GM21619 (cell line): Measurements from ENCODE around the gene BMERB1.
"Not testable (repeated sequence)": the region's sequence is repeated elsewhere in the genome, so short reads cannot be mapped to it uniquely, and the experiment has no call there.

Source experiments
- ATAC-seq: cut with Tn5 transposase; IDR thresholded peaks from one replicate; pipeline ENCODE4 v1.9.1; 2021; ENCODE audit not compliant: unreplicated experiment

The BMERB1 gene

GRCh38 chr16:15422222-15422621 is 12.2 kb upstream of the BMERB1 start:
- no peak for ATAC-seq

GRCh38 chr16:15425861-15426260 is 8.5 kb upstream of the BMERB1 start:
- ATAC-seq = no peak

GRCh38 chr16:15426796-15427195 is 7.6 kb upstream of the BMERB1 start:
- ATAC-seq = no peak

GRCh38 chr16:15427648-15428239 is 6.6 kb upstream of the BMERB1 start:
- no peak for ATAC-seq

- not testable (repeated sequence) for ATAC-seq
Measured at GRCh38 chr16:15430884-15431283, 3.5 kb upstream of the BMERB1 start.

GRCh38 chr16:15434079-15434424 is 336 bp upstream of the BMERB1 start:
- ATAC-seq = no peak

- ATAC-seq = no peak
Measured at GRCh38 chr16:15435216-15435864, 952 bp downstream of the BMERB1 start.

- no peak for ATAC-seq
Measured at GRCh38 chr16:15439102-15439501, 4.7 kb downstream of the BMERB1 start.

- ATAC-seq = no peak
Measured at GRCh38 chr16:15439521-15439920, 5.1 kb downstream of the BMERB1 start.

GRCh38 chr16:15440852-15441251 is 6.5 kb downstream of the BMERB1 start:
- no peak for ATAC-seq

- not testable (repeated sequence) for ATAC-seq
Measured at GRCh38 chr16:15442140-15442539, 7.8 kb downstream of the BMERB1 start.

- no peak for ATAC-seq
Measured at GRCh38 chr16:15443753-15444152, 9.4 kb downstream of the BMERB1 start.

GRCh38 chr16:15444264-15444663 is 9.9 kb downstream of the BMERB1 start:
- no peak for ATAC-seq

- ATAC-seq = no peak
Measured at GRCh38 chr16:15445450-15445849, 11.1 kb downstream of the BMERB1 start.

GRCh38 chr16:15446901-15447300 is 12.5 kb downstream of the BMERB1 start:
- no peak for ATAC-seq

- ATAC-seq = no peak
Measured at GRCh38 chr16:15450624-15451023, 16.2 kb downstream of the BMERB1 start.

- no peak for ATAC-seq
Measured at GRCh38 chr16:15451098-15451731, 16.8 kb downstream of the BMERB1 start.

GRCh38 chr16:15452246-15452855 is 18.0 kb downstream of the BMERB1 start:
- ATAC-seq = no peak

GRCh38 chr16:15453296-15453695 is 18.9 kb downstream of the BMERB1 start:
- ATAC-seq = not testable (repeated sequence)

- not testable (repeated sequence) for ATAC-seq
Measured at GRCh38 chr16:15454933-15455332, 20.5 kb downstream of the BMERB1 start.

GRCh38 chr16:15457400-15457799 is 23.0 kb downstream of the BMERB1 start:
- ATAC-seq = no peak

- ATAC-seq = no peak
Measured at GRCh38 chr16:15457958-15458357, 23.6 kb downstream of the BMERB1 start.
